HG03565 (cell line): Measurements from ENCODE around the gene FAM120A.

Experiments
- ATAC-seq: cut with Tn5 transposase; IDR thresholded peaks from one replicate; pipeline ENCODE4 v1.9.1; 2021; ENCODE audit warnings: mild to moderate bottlenecking, moderate library complexity; ENCODE audit not compliant: unreplicated experiment

FAM120A gene

GRCh38 chr9:93447655-93448054 lies 3.8 kb upstream of the FAM120A start:
- no peak for ATAC-seq

DNA sequence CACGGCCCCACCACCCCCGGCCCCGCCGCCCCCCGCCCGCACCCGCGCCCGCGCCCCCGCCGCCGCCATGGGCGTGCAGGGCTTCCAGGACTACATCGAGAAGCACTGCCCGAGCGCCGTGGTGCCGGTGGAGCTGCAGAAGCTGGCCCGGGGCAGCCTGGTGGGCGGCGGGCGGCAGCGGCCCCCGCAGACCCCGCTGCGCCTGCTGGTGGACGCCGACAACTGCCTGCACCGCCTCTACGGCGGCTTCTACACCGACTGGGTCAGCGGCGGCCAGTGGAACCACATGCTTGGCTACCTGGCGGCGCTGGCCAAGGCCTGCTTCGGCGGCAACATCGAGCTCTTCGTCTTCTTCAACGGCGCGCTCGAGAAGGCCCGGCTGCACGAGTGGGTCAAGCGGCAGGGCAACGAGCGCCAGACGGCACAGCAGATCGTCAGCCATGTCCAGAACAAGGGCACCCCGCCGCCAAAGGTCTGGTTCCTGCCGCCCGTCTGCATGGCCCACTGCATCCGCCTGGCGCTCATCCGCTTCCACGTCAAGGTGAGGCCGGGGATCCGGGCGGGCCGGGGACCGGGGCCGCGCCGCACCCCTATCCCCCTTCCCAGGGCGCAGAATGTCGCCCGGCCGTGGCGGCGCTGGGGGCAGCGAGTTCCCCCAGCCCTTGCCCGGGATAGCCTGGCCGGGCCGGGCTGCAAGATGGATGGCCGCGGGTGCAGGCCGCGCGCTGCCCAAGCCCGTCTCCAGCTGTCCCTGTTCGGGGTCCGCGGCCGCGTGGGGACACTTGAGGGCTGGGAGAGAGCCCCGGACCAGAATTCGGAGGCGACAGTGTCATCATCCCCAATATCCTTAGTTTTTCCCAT lies 594 bp downstream of the FAM120A start:
- no peak for ATAC-seq

DNA sequence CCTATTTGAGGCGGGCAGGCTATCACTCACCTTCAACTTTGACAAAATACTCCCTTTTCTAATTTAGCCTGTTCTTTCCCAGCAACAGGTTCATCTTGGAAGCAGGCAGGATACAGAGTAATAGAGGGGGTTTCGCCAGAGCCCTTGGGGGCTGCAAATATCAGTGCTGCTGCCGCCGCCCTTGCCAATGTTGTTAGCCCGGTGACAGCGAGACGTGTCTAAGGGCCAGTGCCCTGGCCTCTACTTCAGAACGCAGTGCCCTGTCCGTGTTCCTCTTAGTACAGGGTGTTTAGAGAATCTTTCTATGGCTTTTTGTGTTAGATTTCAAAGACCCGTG lies 1.2 kb downstream of the FAM120A start:
- ATAC-seq: no peak

DNA sequence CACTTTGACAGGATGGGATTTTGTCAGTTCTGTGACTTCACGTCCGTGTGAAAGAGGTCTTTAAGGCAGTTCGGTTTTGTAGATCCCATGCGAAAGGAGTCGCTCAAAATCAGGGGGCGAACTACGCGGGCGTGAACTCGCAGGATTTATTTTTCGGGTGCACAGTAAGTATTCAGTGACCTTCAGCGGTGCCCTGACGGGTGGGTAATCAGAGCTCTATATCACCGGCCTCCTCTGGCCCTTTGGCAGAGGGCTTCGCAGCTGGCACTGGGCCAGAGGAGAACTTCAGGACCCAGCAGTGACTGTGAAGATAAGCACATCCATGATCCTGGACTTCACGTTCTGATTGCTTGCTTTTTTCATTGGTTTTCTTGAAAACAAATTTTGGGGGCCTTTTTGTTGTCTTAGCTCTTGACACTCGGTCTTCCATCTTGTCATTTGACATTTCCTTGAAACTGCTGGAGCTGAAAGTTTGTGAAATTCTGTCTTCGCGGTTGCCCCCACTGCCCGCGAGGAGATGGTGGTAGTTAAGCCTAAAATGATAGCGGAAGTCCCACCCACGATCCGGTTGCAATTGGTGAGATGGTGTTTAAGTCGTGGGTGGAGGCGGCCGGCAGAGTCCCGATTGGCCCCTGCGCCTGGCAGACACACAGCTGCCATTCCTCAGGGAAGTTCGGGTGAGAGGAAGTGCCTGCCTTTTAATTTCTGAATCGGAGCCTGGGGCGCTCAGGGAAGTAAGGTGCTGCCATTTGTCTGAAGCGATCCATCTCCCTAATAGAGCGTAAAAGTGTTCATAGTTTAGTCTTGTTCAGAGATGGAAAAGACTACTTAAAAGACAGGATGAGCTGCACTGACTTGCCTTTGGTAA lies 1.8 kb downstream of the FAM120A start, which contains the start of gene FAM120AOS:
FAM120AOS (minus strand) TSS at position 535 of the 868 bp plus-strand sequence. CDS start 872 bp downstream, outside the sequence.
- peak; percentile 41 for ATAC-seq

DNA sequence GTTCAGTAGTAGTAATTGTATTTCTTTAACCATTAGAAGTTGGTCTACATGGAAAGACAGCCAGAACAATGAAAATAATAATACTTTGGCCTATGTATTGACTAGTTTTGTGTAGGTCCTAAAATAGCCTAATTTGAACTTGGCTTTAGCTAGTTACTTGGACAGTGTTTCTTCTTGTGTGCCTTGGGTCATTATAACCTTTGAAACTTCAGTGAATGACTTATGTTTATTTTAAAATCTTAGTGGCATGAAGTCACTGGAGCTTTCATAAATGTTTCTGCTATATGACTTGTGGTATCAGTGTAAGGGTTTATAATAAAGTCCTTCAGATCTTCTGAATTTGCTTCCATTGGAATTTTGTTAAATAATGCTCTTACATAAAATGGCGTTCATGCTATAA lies 4.5 kb downstream of the FAM120A start:
- ATAC-seq: no peak

GRCh38 chr9:93456504-93456903 lies 5.0 kb downstream of the FAM120A start:
- no peak for ATAC-seq

GRCh38 chr9:93457006-93457405 lies 5.5 kb downstream of the FAM120A start:
- no peak for ATAC-seq

GRCh38 chr9:93458712-93459111 lies 7.2 kb downstream of the FAM120A start:
- no peak for ATAC-seq

DNA sequence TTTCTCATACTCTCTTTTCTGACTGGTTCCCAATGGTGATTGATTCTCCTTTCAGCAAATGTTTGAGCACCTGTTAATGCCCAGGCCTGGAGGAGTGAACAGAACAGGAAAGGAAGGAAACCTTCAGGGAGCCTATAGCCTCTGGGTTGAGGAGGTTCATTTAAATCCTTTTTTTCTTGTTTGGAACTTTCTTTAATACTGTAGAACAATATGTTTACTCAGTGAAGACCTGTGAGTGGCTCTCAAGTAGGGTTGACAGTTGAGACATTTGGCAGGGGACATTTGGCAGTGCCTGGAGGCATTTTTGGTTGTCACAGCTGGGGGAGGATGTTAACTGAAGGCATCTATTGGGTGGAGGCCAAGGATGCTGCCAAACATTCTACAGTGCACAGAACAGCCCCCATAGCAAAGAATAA lies 8.0 kb downstream of the FAM120A start:
- ATAC-seq: no peak

- no peak for ATAC-seq
Measured at GRCh38 chr9:93460689-93461413, 9.4 kb downstream of the FAM120A start.

DNA sequence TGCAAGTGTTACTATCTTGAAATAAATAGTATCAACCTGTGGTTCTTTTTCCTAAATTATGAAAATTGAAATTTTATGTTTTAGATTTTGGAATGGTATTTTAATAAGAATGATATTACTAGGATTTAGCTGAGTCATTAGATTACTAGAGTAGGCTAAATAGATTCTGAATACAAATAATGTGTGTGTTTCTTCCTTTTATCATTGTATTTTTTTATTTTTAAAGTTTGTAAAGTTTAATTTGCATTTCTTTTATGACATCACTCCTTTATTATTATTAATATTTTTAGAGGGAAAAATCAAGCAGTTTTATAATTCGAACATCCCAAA lies 9.9 kb downstream of the FAM120A start:
- ATAC-seq: no peak

DNA sequence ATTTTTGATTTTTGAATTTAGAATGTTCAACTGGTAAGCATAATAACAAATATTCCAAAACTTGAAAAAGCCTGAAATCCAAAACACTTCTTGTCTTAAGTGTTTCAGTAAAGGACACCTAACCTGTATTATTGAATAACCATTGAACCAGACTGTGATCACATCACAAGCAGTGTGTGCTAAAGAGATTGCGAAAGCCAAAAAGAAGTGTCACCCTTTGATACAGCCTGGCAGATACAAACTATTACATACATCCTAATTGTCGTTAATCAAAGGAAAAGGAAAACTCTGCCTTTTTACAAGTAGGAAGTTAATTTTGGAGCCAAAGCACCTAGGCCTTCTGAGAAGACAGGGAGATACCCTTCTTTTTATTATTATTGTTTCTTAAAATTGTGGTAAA lies 10.3 kb downstream of the FAM120A start:
- no peak for ATAC-seq

- ATAC-seq: no peak
Measured at GRCh38 chr9:93463638-93464248, 12.3 kb downstream of the FAM120A start.

GRCh38 chr9:93464395-93464794 lies 12.9 kb downstream of the FAM120A start:
- ATAC-seq: no peak

GRCh38 chr9:93464876-93465275 lies 13.4 kb downstream of the FAM120A start:
- no peak for ATAC-seq

GRCh38 chr9:93465855-93466254 lies 14.4 kb downstream of the FAM120A start:
- ATAC-seq: no peak

GRCh38 chr9:93466416-93467061 lies 15.1 kb downstream of the FAM120A start:
- ATAC-seq: no peak

DNA sequence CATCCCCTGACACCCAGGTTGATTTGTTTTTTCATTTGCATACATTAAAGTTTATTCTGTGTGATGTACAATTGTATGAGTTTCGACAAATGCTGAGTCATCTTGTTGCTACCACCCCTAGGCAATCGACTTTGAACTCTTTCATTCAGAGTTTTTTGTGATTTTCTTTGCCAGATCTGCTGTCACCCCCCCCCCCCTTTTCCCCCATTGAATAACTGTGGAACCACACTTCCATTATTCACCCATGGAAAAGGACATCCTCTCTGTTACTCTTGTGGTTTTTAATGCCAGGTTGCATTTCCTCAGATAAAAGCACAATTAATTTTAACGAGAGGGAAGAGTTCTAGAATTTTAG lies 15.6 kb downstream of the FAM120A start:
- no peak for ATAC-seq

GRCh38 chr9:93467462-93467861 lies 16.0 kb downstream of the FAM120A start:
- no peak for ATAC-seq

DNA sequence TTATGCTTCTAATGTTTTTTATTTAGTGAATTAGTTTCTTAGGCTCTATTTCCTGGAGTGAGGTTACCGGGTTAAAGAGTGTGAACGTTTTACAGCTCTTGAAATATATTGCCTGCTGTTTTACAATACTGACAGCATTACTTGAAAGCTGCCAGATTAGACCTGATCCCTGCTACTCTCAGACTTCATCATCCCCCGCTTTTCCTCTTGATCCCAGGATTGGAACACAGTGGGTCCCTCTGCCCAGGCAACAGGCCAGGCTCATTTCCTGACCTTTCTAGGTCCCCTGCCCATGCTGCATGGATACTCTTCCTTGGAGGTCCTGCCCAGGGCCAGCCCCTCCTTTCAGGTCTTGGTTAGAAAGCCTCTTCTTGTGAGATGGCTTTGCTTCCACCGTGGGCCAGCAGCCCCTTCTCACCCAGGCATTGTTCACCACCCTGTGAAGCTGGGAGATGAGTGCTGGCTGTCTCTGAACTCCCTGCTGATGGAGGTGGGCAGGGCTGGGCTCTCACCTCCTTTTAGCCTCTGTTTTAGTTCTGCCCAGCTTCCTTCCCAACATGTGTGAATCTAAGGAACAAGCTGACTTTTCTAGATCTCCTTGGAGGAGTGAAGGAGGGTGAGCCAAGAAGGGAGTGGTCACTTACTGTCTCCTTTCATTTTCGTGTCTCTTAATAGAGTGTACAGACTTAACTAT lies 17.4 kb downstream of the FAM120A start:
- ATAC-seq: no peak
